Measurements from ENCODE around the gene TDRD5.
A peak's percentile ranks its signal among the peaks of the same experiment; 100 is the strongest.

TDRD5 gene

DNA sequence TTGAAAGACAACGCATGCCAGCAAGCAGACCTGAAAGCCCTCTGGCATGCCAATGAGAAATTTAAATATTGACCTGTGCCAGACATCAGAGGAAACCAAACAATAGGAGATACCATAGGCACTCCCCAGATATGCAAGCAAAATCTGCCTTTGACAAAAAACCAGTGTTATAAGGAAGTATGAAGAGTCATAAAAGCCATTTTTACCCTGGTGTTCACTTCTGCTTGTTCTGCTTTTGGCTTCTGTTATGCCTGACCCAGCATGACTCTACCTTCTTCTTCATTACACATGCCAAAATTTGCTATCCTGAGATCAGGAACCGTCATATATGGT is 42.3 kb upstream of the TDRD5 start:
- 44% methylated on average over 2 of the region's 2 CpGs for WGBS
- Histone ChIP-seq H3K36me3 (ENCODE audit: control insufficient read depth in 1 of 2, insufficient read depth in 2 of 2, low read depth in 1 of 2, low read length in 2 of 2) (no peaks in the 10 kb centered on the region), H3K79me1 (replicated peaks; ENCODE audit: low read length, poor library complexity, severe bottlenecking) (no peaks in the 10 kb centered on the region), H4K91ac (ENCODE audit: low read length) (no peak overlapping the region), H2BK120ac (ENCODE audit: low read depth, low read length) (no peak overlapping the region), H3K4me2 (ENCODE audit: low read length, poor library complexity, severe bottlenecking) (no peak overlapping the region), H3K4ac (ENCODE audit: low read depth in 1 of 2, low read length in 2 of 2) (no peak overlapping the region), H2BK12ac (ENCODE audit: low read length in 2 of 2) (no peak overlapping the region), H3K9ac (ENCODE audit: low read length) (no peak overlapping the region), H3K27me3 (ENCODE audit: control insufficient read depth in 1 of 2, insufficient read depth in 1 of 2, low read length in 2 of 2) (peaks cover 0 to 5% of the 10 kb centered on the region in 2 experiments), H3K23ac (ENCODE audit: low read length in 2 of 2) (no peak overlapping the region), H2AFZ (ENCODE audit: low read depth, low read length) (no peak overlapping the region), H3K4me1 (ENCODE audit: control insufficient read depth, insufficient read depth, low read depth, low read length) (no peaks in the 10 kb centered on the region), H2BK5ac (ENCODE audit: low read depth, low read length, poor library complexity, severe bottlenecking) (no peak overlapping the region), H3K18ac (ENCODE audit: low read depth in 1 of 2, low read length in 2 of 2) (no peak overlapping the region), H3K9me3 (ENCODE audit: control insufficient read depth, low read length) (no peaks in the 10 kb centered on the region), H3K27ac (ENCODE audit: low read length, poor library complexity, severe bottlenecking) (no peak overlapping the region), H2AK5ac (ENCODE audit: low read length, severe bottlenecking) (no peak overlapping the region), H4K8ac (ENCODE audit: low read length) (no peak overlapping the region), H3K4me3 (ENCODE audit: insufficient read depth in 1 of 2, low read depth in 1 of 2, low read length in 2 of 2) (no peak overlapping the region), H2BK15ac (ENCODE audit: low read depth, poor library complexity, severe bottlenecking) (no peak overlapping the region), H3K14ac (ENCODE audit: low read length in 2 of 2) (no peak overlapping the region)
- DNase-seq: no peak

DNA sequence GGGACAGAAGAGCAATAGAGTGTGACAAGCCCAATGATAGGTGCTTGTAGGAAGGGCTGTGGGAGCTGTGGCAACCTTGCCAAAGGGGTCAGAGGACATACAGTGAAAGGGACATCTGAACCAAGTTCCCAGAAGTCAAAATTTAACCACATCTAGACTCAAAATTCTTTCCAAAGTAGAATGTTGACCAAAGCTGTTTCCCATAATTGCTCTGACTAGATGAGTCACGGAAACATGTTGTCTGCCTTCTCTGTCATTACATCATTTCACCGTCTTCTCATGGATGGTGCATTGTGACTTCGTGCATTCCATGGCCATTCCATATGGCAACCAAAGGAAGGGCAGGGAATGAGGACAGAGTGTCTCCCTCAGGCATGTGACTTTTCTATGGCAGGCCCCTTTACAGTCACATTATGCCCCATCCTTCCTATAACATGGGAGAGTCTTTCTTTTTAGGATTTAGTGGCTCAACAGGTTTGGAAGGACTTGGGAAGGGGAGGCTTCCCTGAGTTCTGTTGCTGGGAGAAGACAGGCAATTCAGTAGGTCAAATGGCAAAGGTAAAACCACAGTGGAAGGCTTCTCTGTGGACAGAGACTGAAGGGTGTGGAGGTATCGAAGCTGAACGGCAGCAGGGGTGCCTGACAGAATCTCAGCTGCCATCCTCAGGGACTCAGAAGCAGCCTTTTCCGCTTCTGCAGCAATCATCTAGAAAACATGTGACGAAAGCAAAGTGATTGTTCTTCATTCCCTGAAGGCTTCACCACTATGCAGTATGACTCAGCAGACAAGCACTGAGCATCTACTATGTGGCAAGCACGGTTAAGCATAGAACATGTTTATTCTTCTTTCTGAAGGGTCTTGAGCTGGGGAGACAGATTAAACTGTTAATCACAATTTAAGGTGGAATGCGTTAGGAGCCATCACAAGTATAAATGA is 40.6 kb upstream of the TDRD5 start:
- Histone ChIP-seq H4K91ac (ENCODE audit: low read length) (no peak overlapping the region), H3K9me3 (ENCODE audit: control insufficient read depth, low read length) (no peaks in the 10 kb centered on the region), H2AFZ (ENCODE audit: low read depth, low read length) (no peak overlapping the region), H3K14ac (ENCODE audit: low read length in 2 of 2) (no peak overlapping the region), H2BK15ac (ENCODE audit: low read depth, poor library complexity, severe bottlenecking) (no peak overlapping the region), H3K27ac (ENCODE audit: low read length, poor library complexity, severe bottlenecking) (no peak overlapping the region), H3K36me3 (ENCODE audit: control insufficient read depth in 1 of 2, insufficient read depth in 2 of 2, low read depth in 1 of 2, low read length in 2 of 2) (no peaks in the 10 kb centered on the region), H3K9ac (ENCODE audit: low read length) (peak overlapping the region; percentile 74), H3K4me3 (ENCODE audit: insufficient read depth in 1 of 2, low read depth in 1 of 2, low read length in 2 of 2) (peak overlapping the region in 1 of 2 experiments; percentile 27), H3K27me3 (ENCODE audit: control insufficient read depth in 1 of 2, insufficient read depth in 1 of 2, low read length in 2 of 2) (peaks cover 0 to 10% of the 10 kb centered on the region in 2 experiments), H3K18ac (ENCODE audit: low read depth in 1 of 2, low read length in 2 of 2) (no peak overlapping the region), H2BK120ac (ENCODE audit: low read depth, low read length) (no peak overlapping the region), H3K79me1 (replicated peaks; ENCODE audit: low read length, poor library complexity, severe bottlenecking) (no peaks in the 10 kb centered on the region), H3K4ac (ENCODE audit: low read depth in 1 of 2, low read length in 2 of 2) (no peak overlapping the region), H3K23ac (ENCODE audit: low read length in 2 of 2) (no peak overlapping the region), H2AK5ac (ENCODE audit: low read length, severe bottlenecking) (no peak overlapping the region), H3K4me2 (ENCODE audit: low read length, poor library complexity, severe bottlenecking) (no peak overlapping the region), H2BK12ac (ENCODE audit: low read length in 2 of 2) (no peak overlapping the region), H4K8ac (ENCODE audit: low read length) (no peak overlapping the region), H2BK5ac (ENCODE audit: low read depth, low read length, poor library complexity, severe bottlenecking) (no peak overlapping the region), H3K4me1 (ENCODE audit: control insufficient read depth, insufficient read depth, low read depth, low read length) (no peaks in the 10 kb centered on the region)
- WGBS: 54% methylated on average over 9 of the region's 9 CpGs
- peak; percentile 48 for DNase-seq

DNA sequence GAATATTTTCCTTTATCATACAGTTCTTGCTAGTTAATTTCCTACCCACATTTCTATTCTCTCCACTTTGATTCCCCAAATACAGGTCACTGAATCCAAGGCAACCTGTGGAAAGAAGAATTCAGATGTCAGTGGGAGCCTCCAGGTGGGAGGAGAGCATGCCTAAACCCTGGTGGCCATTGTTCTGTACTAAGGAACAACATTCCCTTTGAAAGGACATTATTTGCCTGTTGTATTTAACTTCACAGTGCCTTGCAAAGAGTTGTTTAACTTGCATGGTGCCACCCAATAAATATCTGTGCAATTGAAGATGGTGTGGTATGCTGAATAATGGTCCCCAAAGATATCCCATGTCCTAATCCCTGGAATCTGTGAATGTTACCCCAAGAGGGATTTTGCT is 37.2 kb upstream of the TDRD5 start:
- Histone ChIP-seq H2BK12ac (ENCODE audit: low read length in 2 of 2) (no peak overlapping the region), H3K4ac (ENCODE audit: low read depth in 1 of 2, low read length in 2 of 2) (no peak overlapping the region), H3K4me1 (ENCODE audit: control insufficient read depth, insufficient read depth, low read depth, low read length) (no peaks in the 10 kb centered on the region), H3K79me1 (replicated peaks; ENCODE audit: low read length, poor library complexity, severe bottlenecking) (no peaks in the 10 kb centered on the region), H2AFZ (ENCODE audit: low read depth, low read length) (no peak overlapping the region), H2BK120ac (ENCODE audit: low read depth, low read length) (no peak overlapping the region), H2BK15ac (ENCODE audit: low read depth, poor library complexity, severe bottlenecking) (no peak overlapping the region), H3K27ac (ENCODE audit: low read length, poor library complexity, severe bottlenecking) (no peak overlapping the region), H3K27me3 (ENCODE audit: control insufficient read depth in 1 of 2, insufficient read depth in 1 of 2, low read length in 2 of 2) (peaks cover 0 to 5% of the 10 kb centered on the region in 2 experiments), H4K91ac (ENCODE audit: low read length) (no peak overlapping the region), H4K8ac (ENCODE audit: low read length) (no peak overlapping the region), H3K9me3 (ENCODE audit: control insufficient read depth, low read length) (no peaks in the 10 kb centered on the region), H3K4me3 (ENCODE audit: insufficient read depth in 1 of 2, low read depth in 1 of 2, low read length in 2 of 2) (no peak overlapping the region), H2AK5ac (ENCODE audit: low read length, severe bottlenecking) (no peak overlapping the region), H3K18ac (ENCODE audit: low read depth in 1 of 2, low read length in 2 of 2) (no peak overlapping the region), H2BK5ac (ENCODE audit: low read depth, low read length, poor library complexity, severe bottlenecking) (no peak overlapping the region), H3K9ac (ENCODE audit: low read length) (no peak overlapping the region), H3K23ac (ENCODE audit: low read length in 2 of 2) (no peak overlapping the region), H3K36me3 (ENCODE audit: control insufficient read depth in 1 of 2, insufficient read depth in 2 of 2, low read depth in 1 of 2, low read length in 2 of 2) (no peaks in the 10 kb centered on the region), H3K4me2 (ENCODE audit: low read length, poor library complexity, severe bottlenecking) (no peak overlapping the region), H3K14ac (ENCODE audit: low read length in 2 of 2) (no peak overlapping the region)
- DNase-seq: no peak

DNA sequence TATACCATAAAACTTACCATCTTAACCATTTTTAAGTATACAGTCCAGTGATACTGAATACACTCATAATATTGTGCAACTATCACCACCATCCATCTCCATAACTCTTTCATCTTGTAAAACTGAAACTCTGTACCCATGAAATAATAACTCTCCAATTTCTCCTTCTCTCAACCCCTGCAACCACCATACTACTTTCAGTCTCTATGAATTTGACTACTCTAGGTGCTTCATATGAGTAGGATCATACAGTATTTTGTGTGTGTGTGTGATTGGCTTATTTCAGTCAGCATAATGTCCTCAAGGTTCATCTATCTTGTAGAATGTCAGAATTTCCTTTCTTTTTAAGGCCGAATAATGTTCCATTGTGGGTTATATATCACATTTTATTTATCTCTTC is 33.6 kb upstream of the TDRD5 start:
- Histone ChIP-seq H2AFZ (ENCODE audit: low read depth, low read length) (no peak overlapping the region), H3K23ac (ENCODE audit: low read length in 2 of 2) (no peak overlapping the region), H2BK15ac (ENCODE audit: low read depth, poor library complexity, severe bottlenecking) (no peak overlapping the region), H2BK5ac (ENCODE audit: low read depth, low read length, poor library complexity, severe bottlenecking) (no peak overlapping the region), H3K9me3 (ENCODE audit: control insufficient read depth, low read length) (no peaks in the 10 kb centered on the region), H3K4me2 (ENCODE audit: low read length, poor library complexity, severe bottlenecking) (no peak overlapping the region), H3K4ac (ENCODE audit: low read depth in 1 of 2, low read length in 2 of 2) (no peak overlapping the region), H3K36me3 (ENCODE audit: control insufficient read depth in 1 of 2, insufficient read depth in 2 of 2, low read depth in 1 of 2, low read length in 2 of 2) (no peaks in the 10 kb centered on the region), H2BK120ac (ENCODE audit: low read depth, low read length) (no peak overlapping the region), H3K4me3 (ENCODE audit: insufficient read depth in 1 of 2, low read depth in 1 of 2, low read length in 2 of 2) (no peak overlapping the region), H3K18ac (ENCODE audit: low read depth in 1 of 2, low read length in 2 of 2) (no peak overlapping the region), H3K27ac (ENCODE audit: low read length, poor library complexity, severe bottlenecking) (no peak overlapping the region), H4K91ac (ENCODE audit: low read length) (no peak overlapping the region), H3K14ac (ENCODE audit: low read length in 2 of 2) (no peak overlapping the region), H4K8ac (ENCODE audit: low read length) (no peak overlapping the region), H3K27me3 (ENCODE audit: control insufficient read depth in 1 of 2, insufficient read depth in 1 of 2, low read length in 2 of 2) (peaks cover 0 to 5% of the 10 kb centered on the region in 2 experiments), H2BK12ac (ENCODE audit: low read length in 2 of 2) (no peak overlapping the region), H3K79me1 (replicated peaks; ENCODE audit: low read length, poor library complexity, severe bottlenecking) (no peaks in the 10 kb centered on the region), H2AK5ac (ENCODE audit: low read length, severe bottlenecking) (no peak overlapping the region), H3K9ac (ENCODE audit: low read length) (no peak overlapping the region), H3K4me1 (ENCODE audit: control insufficient read depth, insufficient read depth, low read depth, low read length) (no peaks in the 10 kb centered on the region)
- WGBS: no CpG with 5 or more reads among the region's 1 CpG
- no peak for DNase-seq
